SK-N-SH treated with all-trans-retinoic acid at 6 μM for 48 hours (cell line): Measurements from ENCODE around the gene ERBB2.

ENCODE experiments used
- ATAC-seq: fragments of 200-7000 bp; cut with Tn5 transposase; 3 replicates; pipeline ENCODE4 v1.9.1; 2020; ENCODE audit warnings: mild to moderate bottlenecking, moderate library complexity
- ARNTL ChIP-seq: fragments of 450-650 bp; formaldehyde crosslinking; IDR thresholded peaks from 2 replicates; pipeline ENCODE4 v1.5.0; 2020; ENCODE audit warnings: low read depth, mild to moderate bottlenecking, moderate library complexity, borderline replicate concordance
- BACH2 ChIP-seq: fragments of 250-450 bp; sonication (Bioruptor Pico); IDR thresholded peaks from 2 replicates; pipeline ENCODE4 v1.9.0; 2021; ENCODE audit warnings: mild to moderate bottlenecking, borderline replicate concordance
- CSDC2 ChIP-seq: fragments of 250-450 bp; sonication (Bioruptor Pico); IDR thresholded peaks from 2 replicates; pipeline ENCODE4 v1.5.0; 2020; ENCODE audit warnings: mild to moderate bottlenecking, moderate library complexity
- ESRRG ChIP-seq: fragments of 250-450 bp; sonication (Bioruptor Pico); IDR thresholded peaks from 2 replicates; pipeline ENCODE4 v1.6.1; 2021; ENCODE audit warnings: mild to moderate bottlenecking
- GLIS3 ChIP-seq: fragments of 250-450 bp; sonication (Bioruptor Pico); IDR thresholded peaks from 2 replicates; pipeline ENCODE4 v1.5.0; 2020; ENCODE audit warnings: mild to moderate bottlenecking, moderate library complexity
- ISL1 ChIP-seq: fragments of 250-450 bp; sonication (Bioruptor Pico); IDR thresholded peaks from 2 replicates; pipeline ENCODE4 v2.1.2; 2022; ENCODE audit warnings: mild to moderate bottlenecking, moderate library complexity
- OSR1 ChIP-seq: fragments of 250-450 bp; sonication (Bioruptor Pico); IDR thresholded peaks from 2 replicates; pipeline ENCODE4 v1.8.0; 2022; ENCODE audit warnings: moderate library complexity, mild to moderate bottlenecking, inconsistent platforms
- PATZ1 ChIP-seq: fragments of 250-450 bp; sonication (Bioruptor Pico); IDR thresholded peaks from 2 replicates; pipeline ENCODE4 v1.8.0; 2020; ENCODE audit warnings: mild to moderate bottlenecking, moderate library complexity, borderline replicate concordance
- POU6F1 ChIP-seq: fragments of 250-450 bp; sonication (Bioruptor Pico); IDR thresholded peaks from 2 replicates; pipeline ENCODE4 v1.8.0; 2021; ENCODE audit warnings: low read depth, mild to moderate bottlenecking, moderate library complexity, borderline replicate concordance
- PPARA ChIP-seq: fragments of 250-450 bp; sonication (Bioruptor Pico); IDR thresholded peaks from 2 replicates; pipeline ENCODE4 v1.5.0; 2020; ENCODE audit warnings: mild to moderate bottlenecking, borderline replicate concordance
- RARB ChIP-seq: fragments of 250-450 bp; sonication (Bioruptor Pico); IDR thresholded peaks from 2 replicates; pipeline ENCODE4 v1.8.0; 2021; ENCODE audit warnings: mild to moderate bottlenecking, moderate library complexity
- SNAI2 ChIP-seq: fragments of 250-450 bp; sonication (Bioruptor Pico); IDR thresholded peaks from 2 replicates; pipeline ENCODE4 v1.5.0; 2020; ENCODE audit warnings: mild to moderate bottlenecking, moderate library complexity
- TCF4 ChIP-seq: fragments of 250-450 bp; sonication (Bioruptor Pico); IDR thresholded peaks from 2 replicates; pipeline ENCODE4 v1.8.0; 2021; ENCODE audit warnings: mild to moderate bottlenecking, moderate library complexity, borderline replicate concordance
- TOX ChIP-seq: fragments of 250-450 bp; sonication (Bioruptor Pico); IDR thresholded peaks from 2 replicates; pipeline ENCODE4 v1.8.0; 2021; ENCODE audit warnings: mild to moderate bottlenecking, moderate library complexity, borderline replicate concordance
- TSHZ2 ChIP-seq: fragments of 250-450 bp; sonication (Bioruptor Pico); IDR thresholded peaks from 2 replicates; pipeline ENCODE4 v1.5.0; 2020; ENCODE audit warnings: mild to moderate bottlenecking, moderate library complexity
- ZC3H10 ChIP-seq: fragments of 250-450 bp; sonication (Bioruptor Pico); IDR thresholded peaks from 2 replicates; pipeline ENCODE4 v1.5.1; 2021; ENCODE audit warnings: mild to moderate bottlenecking, moderate library complexity
- ZFP3 ChIP-seq: fragments of 250-450 bp; sonication (Bioruptor Pico); IDR thresholded peaks from 2 replicates; pipeline ENCODE4 v1.5.0; 2020; ENCODE audit warnings: mild to moderate bottlenecking, moderate library complexity
- ZFP30 ChIP-seq: fragments of 450-650 bp; formaldehyde crosslinking; IDR thresholded peaks from 2 replicates; pipeline ENCODE4 v1.5.0; 2022; ENCODE audit warnings: mild to moderate bottlenecking, moderate library complexity
- ZNF70 ChIP-seq: fragments of 450-650 bp; formaldehyde crosslinking; IDR thresholded peaks from 2 replicates; pipeline ENCODE4 v1.5.0; 2020; ENCODE audit warnings: mild to moderate bottlenecking, moderate library complexity
- ZNF8 ChIP-seq: fragments of 450-650 bp; formaldehyde crosslinking; IDR thresholded peaks from 2 replicates; pipeline ENCODE4 v1.5.0; 2020; ENCODE audit warnings: mild to moderate bottlenecking, moderate library complexity
- TF ChIP-seq, protein P1 (sequence below): fragments of 250-450 bp; sonication (Bioruptor Pico); IDR thresholded peaks from 2 replicates; pipeline ENCODE4 v1.5.1; 2021; ENCODE audit warnings: mild to moderate bottlenecking, moderate library complexity
- TF ChIP-seq, protein P2 (sequence below): fragments of 250-450 bp; sonication (Bioruptor Pico); IDR thresholded peaks from 2 replicates; pipeline ENCODE4 v1.5.1; 2020; ENCODE audit warnings: low read depth, mild to moderate bottlenecking, moderate library complexity

ERBB2 gene

DNA sequence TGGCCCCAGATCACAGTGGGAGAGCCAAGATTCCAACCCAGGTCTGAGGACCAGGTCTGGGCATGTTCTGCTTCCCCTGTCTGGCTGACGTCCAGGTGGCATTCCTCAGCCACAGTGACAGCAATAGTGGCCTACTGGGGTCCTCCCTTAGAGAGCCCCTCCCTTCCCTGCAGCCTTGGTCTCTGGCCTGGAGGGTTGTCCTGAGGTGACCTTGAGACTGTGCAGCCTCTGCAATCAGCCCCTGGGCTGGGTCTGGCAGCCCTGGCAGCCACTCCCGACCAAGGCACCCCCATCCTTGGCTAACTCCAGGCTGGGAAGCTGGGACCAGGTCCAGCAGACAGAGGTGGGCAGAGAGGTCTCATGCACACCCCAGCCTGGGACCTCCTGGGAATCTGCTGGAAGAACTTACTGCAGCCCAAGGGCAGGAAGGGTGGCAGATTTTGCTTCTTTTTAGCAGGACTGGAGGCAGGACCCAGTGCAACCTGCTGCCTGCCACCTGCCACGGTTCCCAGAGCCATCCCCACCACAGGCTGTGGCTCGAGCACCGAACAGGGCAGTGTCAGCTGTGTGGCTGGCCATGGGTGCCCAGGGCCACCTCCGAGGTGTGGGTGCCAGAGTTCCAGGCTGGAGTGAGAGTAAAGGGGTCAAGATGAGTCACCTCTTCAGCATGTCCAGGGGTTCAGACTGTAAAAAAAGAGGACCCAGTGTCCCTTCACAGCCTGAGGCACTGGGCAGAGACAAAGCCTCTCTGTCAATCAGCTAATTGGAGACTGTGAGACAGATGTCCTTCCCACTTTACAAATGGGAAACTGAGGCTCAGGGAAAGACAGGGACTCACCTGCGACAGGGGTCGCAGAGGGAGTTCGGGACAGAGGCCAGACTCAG, 50.5 kb downstream of the ERBB2 start:
- no peak for ATAC-seq
- TF ChIP-seq PPARA (CRISPR knock-in tag), result no peak
- no peak for TF ChIP-seq TSHZ2 (CRISPR knock-in tag)
- TF ChIP-seq ARNTL (CRISPR knock-in tag), result no peak
- no peak for TF ChIP-seq RARB (CRISPR knock-in tag)
- TF ChIP-seq, protein P1, sequence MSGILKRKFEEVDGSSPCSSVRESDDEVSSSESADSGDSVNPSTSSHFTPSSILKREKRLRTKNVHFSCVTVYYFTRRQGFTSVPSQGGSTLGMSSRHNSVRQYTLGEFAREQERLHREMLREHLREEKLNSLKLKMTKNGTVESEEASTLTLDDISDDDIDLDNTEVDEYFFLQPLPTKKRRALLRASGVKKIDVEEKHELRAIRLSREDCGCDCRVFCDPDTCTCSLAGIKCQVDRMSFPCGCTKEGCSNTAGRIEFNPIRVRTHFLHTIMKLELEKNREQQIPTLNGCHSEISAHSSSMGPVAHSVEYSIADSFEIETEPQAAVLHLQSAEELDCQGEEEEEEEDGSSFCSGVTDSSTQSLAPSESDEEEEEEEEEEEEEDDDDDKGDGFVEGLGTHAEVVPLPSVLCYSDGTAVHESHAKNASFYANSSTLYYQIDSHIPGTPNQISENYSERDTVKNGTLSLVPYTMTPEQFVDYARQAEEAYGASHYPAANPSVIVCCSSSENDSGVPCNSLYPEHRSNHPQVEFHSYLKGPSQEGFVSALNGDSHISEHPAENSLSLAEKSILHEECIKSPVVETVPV (CRISPR knock-in tag), result no peak
- no peak for TF ChIP-seq BACH2 (CRISPR knock-in tag)
- no peak for TF ChIP-seq ZC3H10 (CRISPR knock-in tag)
- no peak for TF ChIP-seq ESRRG
- TF ChIP-seq ZFP3 (CRISPR knock-in tag), result no peak
- TF ChIP-seq ISL1 (CRISPR knock-in tag), result no peak
- TF ChIP-seq GLIS3, result no peak

DNA sequence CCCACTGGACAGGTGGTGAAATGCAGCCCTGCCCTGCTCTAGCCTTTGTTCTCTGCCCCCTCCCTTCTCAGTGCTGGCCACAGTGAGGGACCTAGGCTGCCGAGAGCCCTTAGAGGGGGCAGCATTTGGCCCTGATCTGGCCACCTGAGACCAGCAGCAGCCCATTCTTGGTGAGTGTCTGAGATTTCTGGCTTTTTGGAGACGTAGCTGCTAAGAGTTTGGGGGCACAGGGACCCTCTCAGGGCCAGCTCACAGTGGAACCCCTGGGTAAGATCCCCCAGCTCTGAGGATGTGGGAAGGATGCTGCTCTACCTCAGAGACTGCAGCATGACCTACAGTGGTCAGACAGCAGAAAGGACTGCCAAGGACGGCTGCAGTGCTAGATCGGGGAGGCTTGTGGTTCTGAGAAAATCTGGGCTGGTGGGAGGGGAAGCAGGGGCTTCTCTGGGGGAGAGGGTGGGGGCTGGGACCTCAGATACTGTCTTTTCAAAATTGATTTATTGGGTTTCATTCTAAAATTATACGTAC, 51.2 kb downstream of the ERBB2 start:
- no peak for ATAC-seq
- TF ChIP-seq, protein P1 (CRISPR knock-in tag), result no peak
- TF ChIP-seq ZNF70 (no peak), ISL1 (CRISPR knock-in tag) (no peak), OSR1 (CRISPR knock-in tag) (no peak), POU6F1 (CRISPR knock-in tag) (no peak), TCF4 (no peak), ARNTL (CRISPR knock-in tag) (no peak), ZFP30 (CRISPR knock-in tag) (no peak), PATZ1 (no peak), PPARA (CRISPR knock-in tag) (no peak), SNAI2 (no peak), BACH2 (CRISPR knock-in tag) (no peak), ZC3H10 (CRISPR knock-in tag) (no peak), TOX (CRISPR knock-in tag) (no peak), TSHZ2 (CRISPR knock-in tag) (no peak), ZFP3 (CRISPR knock-in tag) (no peak), CSDC2 (CRISPR knock-in tag) (no peak), ZNF8 (no peak), RARB (CRISPR knock-in tag) (no peak)
- TF ChIP-seq, protein P2, sequence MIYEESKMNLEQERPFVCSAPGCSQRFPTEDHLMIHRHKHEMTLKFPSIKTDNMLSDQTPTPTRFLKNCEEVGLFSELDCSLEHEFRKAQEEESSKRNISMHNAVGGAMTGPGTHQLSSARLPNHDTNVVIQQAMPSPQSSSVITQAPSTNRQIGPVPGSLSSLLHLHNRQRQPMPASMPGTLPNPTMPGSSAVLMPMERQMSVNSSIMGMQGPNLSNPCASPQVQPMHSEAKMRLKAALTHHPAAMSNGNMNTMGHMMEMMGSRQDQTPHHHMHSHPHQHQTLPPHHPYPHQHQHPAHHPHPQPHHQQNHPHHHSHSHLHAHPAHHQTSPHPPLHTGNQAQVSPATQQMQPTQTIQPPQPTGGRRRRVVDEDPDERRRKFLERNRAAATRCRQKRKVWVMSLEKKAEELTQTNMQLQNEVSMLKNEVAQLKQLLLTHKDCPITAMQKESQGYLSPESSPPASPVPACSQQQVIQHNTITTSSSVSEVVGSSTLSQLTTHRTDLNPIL, result no peak
